ENCODE data around the gene GARIN3.

- no peak for TF ChIP-seq CTCF (IDR thresholded peaks at IDR 0.05; ENCODE audit: low read depth, low read length)
- TF ChIP-seq MYC (IDR thresholded peaks at IDR 0.05; ENCODE audit: low read depth, low read length): no peak
- no peak for TF ChIP-seq POLR2A (IDR thresholded peaks at IDR 0.05; ENCODE audit: extremely low read depth, insufficient read length)
Observed at GRCh38 chr5:157157293-157157891, 8.7 kb downstream of the GARIN3 start.

Data from NB4 (cell line).